Measurements from ENCODE around the gene CCDC33. TPM values are rescaled to one million over a fixed set of nuclear protein-coding genes. Genes with fewer than 3 reads are reported as not detected.

CCDC33 gene
- total RNA-seq, 3 donors from 2014 or later = 0.22 TPM; not detected in 2

DNA sequence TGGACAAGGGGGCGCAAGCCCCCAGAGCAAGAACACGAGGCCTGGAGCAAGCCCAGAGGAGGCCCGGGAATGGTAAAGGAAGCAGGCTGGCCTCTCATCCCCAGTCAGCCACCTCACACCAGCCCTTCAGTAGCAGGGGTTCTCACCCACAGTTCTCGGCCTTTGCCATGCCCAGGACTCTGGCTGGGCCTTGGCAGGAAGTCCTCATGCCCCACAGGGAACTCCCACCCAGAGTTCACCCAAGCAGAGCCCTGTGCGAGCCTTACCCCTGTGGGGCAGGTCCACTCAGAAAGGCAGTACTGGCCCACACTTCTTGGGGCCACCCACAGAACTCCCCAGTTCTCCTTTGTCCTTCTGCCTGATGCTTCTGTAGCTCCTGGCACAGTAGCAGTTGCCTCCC is 101.0 kb downstream of the CCDC33 start:
- Histone ChIP-seq H3K4me1 (ENCODE audit: low read depth) (no peaks in the 10 kb centered on the region), H3K4me3 (no peak overlapping the region), H3K36me3 (ENCODE audit: low read depth) (no peaks in the 10 kb centered on the region), H3K9me3 (no peaks in the 10 kb centered on the region)
- intact Hi-C loops (cut with DNase I, micrococcal nuclease) = no loop called here
- TF ChIP-seq, protein P1, sequence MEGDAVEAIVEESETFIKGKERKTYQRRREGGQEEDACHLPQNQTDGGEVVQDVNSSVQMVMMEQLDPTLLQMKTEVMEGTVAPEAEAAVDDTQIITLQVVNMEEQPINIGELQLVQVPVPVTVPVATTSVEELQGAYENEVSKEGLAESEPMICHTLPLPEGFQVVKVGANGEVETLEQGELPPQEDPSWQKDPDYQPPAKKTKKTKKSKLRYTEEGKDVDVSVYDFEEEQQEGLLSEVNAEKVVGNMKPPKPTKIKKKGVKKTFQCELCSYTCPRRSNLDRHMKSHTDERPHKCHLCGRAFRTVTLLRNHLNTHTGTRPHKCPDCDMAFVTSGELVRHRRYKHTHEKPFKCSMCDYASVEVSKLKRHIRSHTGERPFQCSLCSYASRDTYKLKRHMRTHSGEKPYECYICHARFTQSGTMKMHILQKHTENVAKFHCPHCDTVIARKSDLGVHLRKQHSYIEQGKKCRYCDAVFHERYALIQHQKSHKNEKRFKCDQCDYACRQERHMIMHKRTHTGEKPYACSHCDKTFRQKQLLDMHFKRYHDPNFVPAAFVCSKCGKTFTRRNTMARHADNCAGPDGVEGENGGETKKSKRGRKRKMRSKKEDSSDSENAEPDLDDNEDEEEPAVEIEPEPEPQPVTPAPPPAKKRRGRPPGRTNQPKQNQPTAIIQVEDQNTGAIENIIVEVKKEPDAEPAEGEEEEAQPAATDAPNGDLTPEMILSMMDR (IDR thresholded peaks at IDR 0.05) = no peak
- DNase-seq = no peak
- no peak for ATAC-seq

DNA sequence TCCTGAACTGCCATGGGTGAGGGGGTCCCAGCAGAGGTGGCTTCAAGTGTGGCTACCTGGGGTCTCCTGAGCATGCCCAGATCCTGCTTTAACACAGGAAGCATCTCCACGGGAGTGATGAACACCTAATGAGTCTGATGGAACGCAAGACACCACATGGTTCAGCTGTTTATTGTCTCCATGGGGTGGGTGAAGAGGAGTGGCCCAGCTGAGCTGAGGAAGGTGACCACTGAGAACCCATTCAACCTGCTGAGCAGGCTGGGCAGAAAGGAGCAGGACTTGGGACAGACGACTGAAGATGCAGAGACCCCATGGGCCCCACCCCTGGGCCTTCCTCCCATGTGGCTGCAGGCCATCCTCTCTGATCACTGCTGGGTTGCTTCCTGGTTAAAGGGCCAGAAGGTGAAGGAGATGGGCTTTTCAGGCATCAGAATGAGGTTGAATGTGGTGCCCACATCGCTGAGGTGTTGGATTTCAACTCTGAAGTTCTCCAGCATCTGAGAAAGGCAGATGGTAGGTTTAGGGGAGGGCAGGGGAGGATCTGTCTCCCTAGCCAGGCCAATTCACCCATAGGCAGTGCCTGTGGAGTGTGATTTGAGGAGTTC is 101.6 kb downstream of the CCDC33 start:
- no peak for ATAC-seq
- no peak for DNase-seq
- no peaks in the 10 kb centered on the region for H3K4me1 ChIP-seq (ENCODE audit: low read depth)
- TF ChIP-seq, protein P1 (IDR thresholded peaks at IDR 0.05) = no peak
- no peaks in the 10 kb centered on the region for H3K9me3 ChIP-seq
- no peak overlapping the region for H3K4me3 ChIP-seq
- intact Hi-C loops (cut with DNase I, micrococcal nuclease) = no loop called here
- no peaks in the 10 kb centered on the region for H3K36me3 ChIP-seq (ENCODE audit: low read depth)

DNA sequence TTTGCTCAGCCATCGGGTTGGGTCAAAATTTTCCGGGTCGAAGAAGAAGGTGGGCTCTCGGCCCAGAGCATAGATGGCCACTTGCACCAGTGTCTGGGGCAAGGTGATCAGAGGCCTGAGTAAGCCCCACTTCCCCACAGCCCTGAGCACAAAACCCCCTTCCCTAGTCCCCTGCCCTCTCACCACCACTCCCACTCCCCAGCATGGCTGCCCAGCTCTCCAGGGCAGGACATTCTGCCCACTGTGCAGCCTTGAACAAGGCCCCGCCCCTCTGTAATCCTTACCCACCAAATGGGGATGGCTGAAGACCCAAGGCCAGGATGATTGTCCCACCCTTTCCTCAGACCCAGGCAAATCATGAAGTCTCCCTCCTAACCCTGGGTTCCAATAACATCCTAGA is 102.5 kb downstream of the CCDC33 start:
- Histone ChIP-seq H3K4me1 (ENCODE audit: low read depth) (no peaks in the 10 kb centered on the region), H3K36me3 (ENCODE audit: low read depth) (no peaks in the 10 kb centered on the region), H3K4me3 (no peak overlapping the region), H3K9me3 (no peaks in the 10 kb centered on the region)
- no peak for DNase-seq
- TF ChIP-seq, protein P1 (IDR thresholded peaks at IDR 0.05) = no peak
- ATAC-seq = no peak
- intact Hi-C loops (cut with DNase I, micrococcal nuclease) = no loop called here

DNA sequence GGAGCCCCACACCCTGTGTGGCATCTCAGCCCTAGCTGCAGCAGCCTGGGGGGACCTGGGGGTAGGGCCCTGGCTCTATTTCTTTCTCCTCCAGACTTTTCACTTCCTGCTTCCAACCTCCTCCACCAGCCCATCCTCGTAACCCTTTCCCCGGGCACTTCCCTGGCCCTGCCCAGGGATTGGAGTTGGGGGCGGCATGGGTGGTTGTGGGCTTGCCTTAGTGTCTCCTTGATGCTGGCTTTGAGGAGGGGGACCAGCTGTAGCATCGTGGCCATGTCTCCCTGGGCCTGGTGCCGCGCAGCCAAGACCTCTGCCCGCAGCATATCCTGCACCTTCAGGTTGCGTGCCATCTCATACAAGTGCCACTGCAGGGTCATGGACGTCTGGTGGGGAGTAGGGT is 103.2 kb downstream of the CCDC33 start:
- H3K4me3 ChIP-seq = no peak overlapping the region
- intact Hi-C loops (cut with DNase I, micrococcal nuclease) = no loop called here
- no peaks in the 10 kb centered on the region for H3K36me3 ChIP-seq (ENCODE audit: low read depth)
- no peaks in the 10 kb centered on the region for H3K4me1 ChIP-seq (ENCODE audit: low read depth)
- TF ChIP-seq, protein P1 (IDR thresholded peaks at IDR 0.05) = no peak
- ATAC-seq (no peak), DNase-seq (no peak)
- H3K9me3 ChIP-seq = no peaks in the 10 kb centered on the region

DNA sequence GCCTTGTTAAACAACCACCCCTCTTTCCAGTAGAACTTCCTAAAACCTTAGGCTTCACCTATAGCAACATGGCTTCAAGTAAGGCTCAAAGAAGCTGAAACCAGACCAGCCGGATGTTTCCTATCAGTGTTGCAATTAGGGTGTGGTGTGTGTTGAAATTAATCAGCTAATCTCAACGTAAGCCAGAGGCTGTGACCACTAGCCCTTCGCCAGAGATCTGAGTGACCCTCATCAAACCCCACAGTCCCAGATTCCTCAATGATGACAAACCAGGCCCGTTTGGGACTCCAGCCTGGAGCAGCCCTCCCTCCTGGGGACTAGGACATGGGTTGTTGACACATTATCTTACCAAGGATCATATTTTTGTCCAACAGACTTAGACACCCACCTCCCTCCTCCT is 104.0 kb downstream of the CCDC33 start:
- H3K4me1 ChIP-seq (ENCODE audit: low read depth) = no peaks in the 10 kb centered on the region
- H3K36me3 ChIP-seq (ENCODE audit: low read depth) = no peaks in the 10 kb centered on the region
- no peak for DNase-seq
- no peak overlapping the region for H3K4me3 ChIP-seq
- ATAC-seq = no peak
- intact Hi-C loops (cut with DNase I, micrococcal nuclease) = no loop called here
- TF ChIP-seq, protein P1 (IDR thresholded peaks at IDR 0.05) = no peak
- H3K9me3 ChIP-seq = no peaks in the 10 kb centered on the region
